ENCODE data around the gene CDC25B. TPM values are rescaled to one million over a fixed set of nuclear protein-coding genes. Genes with fewer than 3 reads are reported as not detected.

Gene CDC25B
- total and polyA plus RNA-seq, 2 experiments from 2014 or later, result 18.2 to 20.1 TPM

- 22 to 30% methylated on average over 4 of the region's 4 CpGs for WGBS, 2 experiments (ENCODE audit: low coverage in 1 of 2, low lambda C conversion rate in 2 of 2, missing lambda C conversion rate in 2 of 2)
- DNase-seq, result peak; percentile 79
- Histone ChIP-seq H4K20me1 (ENCODE audit: insufficient read depth) (no peaks in the 10 kb centered on the region), H3K27ac (no peak overlapping the region), H3K79me2 (ENCODE audit: insufficient read depth) (no peaks in the 10 kb centered on the region), H3K9me2 (ENCODE audit: insufficient read depth) (no peaks in the 10 kb centered on the region), H2AFZ (no peak overlapping the region), H3K36me3 (ENCODE audit: low read depth) (no peaks in the 10 kb centered on the region; the same call in 1 of the 2 replicates), H3F3A (ENCODE audit: insufficient read depth) (no peaks in the 10 kb centered on the region), H3K4me3 (no peak overlapping the region), H3K27me3 (replicated peaks; ENCODE audit: insufficient read depth) (no peaks in the 10 kb centered on the region), H3K4me1 (ENCODE audit: insufficient read depth) (no peaks in the 10 kb centered on the region), H3K9me3 (ENCODE audit: low read depth) (no peaks in the 10 kb centered on the region), H3K4me2 (ENCODE audit: unreplicated experiment) (no peak overlapping the region), H3K9ac (no peak overlapping the region)
- TF ChIP-seq EZH2phosphoT487 (IDR thresholded peaks at IDR 0.05; ENCODE audit: insufficient read depth, low read depth), result no peak
- TF ChIP-seq EZH2 (IDR thresholded peaks at IDR 0.05; ENCODE audit: insufficient read depth, poor library complexity, severe bottlenecking), result no peak
- in situ Hi-C loops (cut with MboI), result no loop called here
Measured at GRCh38 chr20:3753098-3753497, 43.0 kb upstream of the CDC25B start.

GRCh38 chr20:3753501-3754275 lies 42.4 kb upstream of the CDC25B start:
- H3F3A ChIP-seq (ENCODE audit: insufficient read depth), result no peaks in the 10 kb centered on the region
- H4K20me1 ChIP-seq (ENCODE audit: insufficient read depth), result no peaks in the 10 kb centered on the region
- H3K36me3 ChIP-seq (ENCODE audit: low read depth), result no peaks in the 10 kb centered on the region; the same call in 1 of the 2 replicates
- no peaks in the 10 kb centered on the region for H3K79me2 ChIP-seq (ENCODE audit: insufficient read depth)
- no peaks in the 10 kb centered on the region for H3K27me3 ChIP-seq (replicated peaks; ENCODE audit: insufficient read depth)
- TF ChIP-seq EZH2 (IDR thresholded peaks at IDR 0.05; ENCODE audit: insufficient read depth, poor library complexity, severe bottlenecking), result no peak
- TF ChIP-seq EZH2phosphoT487 (IDR thresholded peaks at IDR 0.05; ENCODE audit: insufficient read depth, low read depth), result no peak
- in situ Hi-C loops (cut with MboI), result no loop called here
- 39 to 40% methylated on average over 10 to 26 of the region's 26 CpGs for WGBS, 2 experiments (ENCODE audit: low coverage in 1 of 2, low lambda C conversion rate in 2 of 2, missing lambda C conversion rate in 2 of 2)
- no peaks in the 10 kb centered on the region for H3K9me3 ChIP-seq (ENCODE audit: low read depth)
- no peak overlapping the region for H3K27ac ChIP-seq
- no peaks in the 10 kb centered on the region for H3K9me2 ChIP-seq (ENCODE audit: insufficient read depth)
- no peak overlapping the region for H3K4me2 ChIP-seq (ENCODE audit: unreplicated experiment)
- H3K4me1 ChIP-seq (ENCODE audit: insufficient read depth), result no peaks in the 10 kb centered on the region
- DNase-seq, result peak; percentile 39
- H2AFZ ChIP-seq, result no peak overlapping the region
- H3K9ac ChIP-seq, result no peak overlapping the region
- no peak overlapping the region for H3K4me3 ChIP-seq

- H3K79me2 ChIP-seq (ENCODE audit: insufficient read depth), result no peaks in the 10 kb centered on the region
- no peaks in the 10 kb centered on the region for H3K4me1 ChIP-seq (ENCODE audit: insufficient read depth)
- H3K36me3 ChIP-seq (ENCODE audit: low read depth), result no peaks in the 10 kb centered on the region; the same call in 1 of the 2 replicates
- WGBS, 2 experiments (ENCODE audit: low coverage in 1 of 2, low lambda C conversion rate in 2 of 2, missing lambda C conversion rate in 2 of 2), result 63 to 68% methylated on average over 14 to 16 of the region's 16 CpGs
- no peaks in the 10 kb centered on the region for H3F3A ChIP-seq (ENCODE audit: insufficient read depth)
- H4K20me1 ChIP-seq (ENCODE audit: insufficient read depth), result no peaks in the 10 kb centered on the region
- H3K9me3 ChIP-seq (ENCODE audit: low read depth), result no peaks in the 10 kb centered on the region
- TF ChIP-seq EZH2phosphoT487 (IDR thresholded peaks at IDR 0.05; ENCODE audit: insufficient read depth, low read depth), result no peak
- no peak for TF ChIP-seq EZH2 (IDR thresholded peaks at IDR 0.05; ENCODE audit: insufficient read depth, poor library complexity, severe bottlenecking)
- no peak overlapping the region for H2AFZ ChIP-seq
- H3K9ac ChIP-seq, result no peak overlapping the region
- H3K9me2 ChIP-seq (ENCODE audit: insufficient read depth), result no peaks in the 10 kb centered on the region
- H3K27me3 ChIP-seq (replicated peaks; ENCODE audit: insufficient read depth), result no peaks in the 10 kb centered on the region
- H3K27ac ChIP-seq, result no peak overlapping the region
- no peak overlapping the region for H3K4me2 ChIP-seq (ENCODE audit: unreplicated experiment)
- DNase-seq, result no peak
- no peak overlapping the region for H3K4me3 ChIP-seq
- in situ Hi-C loops (cut with MboI), result no loop called here
Measured at GRCh38 chr20:3754276-3754630, 41.9 kb upstream of the CDC25B start.

- in situ Hi-C loops (cut with MboI), result no loop called here
- WGBS, 2 experiments (ENCODE audit: low coverage in 1 of 2, low lambda C conversion rate in 2 of 2, missing lambda C conversion rate in 2 of 2), result 92 to 99% methylated on average over 6 to 7 of the region's 7 CpGs
Measured at GRCh38 chr20:3755269-3755668, 40.8 kb upstream of the CDC25B start.

More at GRCh38 chr20:3755269-3755668, 40.8 kb upstream of the CDC25B start:
- H3K4me3 ChIP-seq, result no peak overlapping the region
- no peak for TF ChIP-seq EZH2phosphoT487 (IDR thresholded peaks at IDR 0.05; ENCODE audit: insufficient read depth, low read depth)
- TF ChIP-seq EZH2 (IDR thresholded peaks at IDR 0.05; ENCODE audit: insufficient read depth, poor library complexity, severe bottlenecking), result no peak
- no peaks in the 10 kb centered on the region for H3K4me1 ChIP-seq (ENCODE audit: insufficient read depth)
- no peak overlapping the region for H3K27ac ChIP-seq
- no peak overlapping the region for H3K9ac ChIP-seq
- no peak overlapping the region for H2AFZ ChIP-seq
- DNase-seq, result no peak
- H3K79me2 ChIP-seq (ENCODE audit: insufficient read depth), result no peaks in the 10 kb centered on the region
- no peaks in the 10 kb centered on the region for H3K27me3 ChIP-seq (replicated peaks; ENCODE audit: insufficient read depth)
- no peaks in the 10 kb centered on the region for H3K9me2 ChIP-seq (ENCODE audit: insufficient read depth)
- no peaks in the 10 kb centered on the region for H3K9me3 ChIP-seq (ENCODE audit: low read depth)
- H3K36me3 ChIP-seq (ENCODE audit: low read depth), result no peaks in the 10 kb centered on the region; the same call in 1 of the 2 replicates
- H3K4me2 ChIP-seq (ENCODE audit: unreplicated experiment), result no peak overlapping the region
- no peaks in the 10 kb centered on the region for H3F3A ChIP-seq (ENCODE audit: insufficient read depth)
- H4K20me1 ChIP-seq (ENCODE audit: insufficient read depth), result no peaks in the 10 kb centered on the region
